Measurements from ENCODE around the gene EXOC3L1.

EXOC3L1 gene

DNA sequence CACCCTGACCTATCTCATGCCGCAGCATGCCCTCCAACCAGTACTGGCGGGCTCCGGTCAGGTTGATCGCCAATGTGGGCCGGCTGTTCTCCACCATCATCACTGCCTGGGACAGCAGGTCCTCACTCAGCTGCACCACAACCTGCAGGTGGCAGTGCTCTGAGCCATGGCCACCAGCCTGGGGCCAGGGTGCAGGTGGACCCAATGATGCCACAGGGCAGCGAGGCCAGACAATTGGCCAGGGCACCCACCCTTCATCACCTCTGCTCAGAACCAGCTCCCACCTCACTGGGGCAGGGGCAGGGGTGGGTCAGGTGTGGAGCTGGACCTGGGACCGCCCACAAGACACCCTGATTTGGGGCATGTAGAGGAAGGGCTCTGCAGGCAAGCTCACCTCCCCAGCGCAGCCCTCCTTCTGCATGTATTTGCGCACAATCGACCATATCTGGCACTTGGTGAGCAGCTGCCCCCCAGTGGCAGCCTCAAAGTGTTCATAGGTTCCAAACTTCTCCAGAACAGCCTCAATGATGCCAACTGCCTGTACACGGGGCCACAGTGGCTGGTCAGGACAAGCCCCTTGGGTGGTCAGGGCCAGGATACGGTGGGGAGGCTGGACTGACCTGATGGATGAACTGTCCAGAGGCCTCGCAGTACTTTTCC is 10.4 kb downstream of the EXOC3L1 start:
- DNase-seq (ENCODE audit: low spot score), result no peak

- peak; percentile 70 for DNase-seq (ENCODE audit: low spot score)
These were observed 11.9 kb downstream of the EXOC3L1 start for GRCh38 chr16:67177743-67178699.

DNA sequence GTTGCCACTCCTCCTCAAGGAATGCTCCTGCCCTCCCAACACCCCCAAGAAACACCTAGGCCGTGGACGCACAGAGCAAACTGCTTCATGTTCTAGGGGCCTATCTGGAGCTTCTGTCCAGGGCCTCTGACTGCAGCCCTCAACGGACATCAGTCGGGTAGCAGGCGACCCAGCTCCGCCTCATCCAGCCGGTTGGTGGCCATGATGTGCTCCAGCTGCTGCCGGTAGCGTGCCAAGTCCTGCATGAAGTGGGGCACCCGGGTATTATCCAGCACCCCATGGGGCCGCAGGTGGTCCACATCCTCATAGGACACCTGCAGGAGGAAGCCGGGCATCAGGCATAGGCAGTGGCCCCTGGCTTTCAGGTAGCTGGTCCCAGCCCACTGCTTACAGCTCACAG is 13.3 kb downstream of the EXOC3L1 start:
- DNase-seq (ENCODE audit: low spot score), result no peak

DNA sequence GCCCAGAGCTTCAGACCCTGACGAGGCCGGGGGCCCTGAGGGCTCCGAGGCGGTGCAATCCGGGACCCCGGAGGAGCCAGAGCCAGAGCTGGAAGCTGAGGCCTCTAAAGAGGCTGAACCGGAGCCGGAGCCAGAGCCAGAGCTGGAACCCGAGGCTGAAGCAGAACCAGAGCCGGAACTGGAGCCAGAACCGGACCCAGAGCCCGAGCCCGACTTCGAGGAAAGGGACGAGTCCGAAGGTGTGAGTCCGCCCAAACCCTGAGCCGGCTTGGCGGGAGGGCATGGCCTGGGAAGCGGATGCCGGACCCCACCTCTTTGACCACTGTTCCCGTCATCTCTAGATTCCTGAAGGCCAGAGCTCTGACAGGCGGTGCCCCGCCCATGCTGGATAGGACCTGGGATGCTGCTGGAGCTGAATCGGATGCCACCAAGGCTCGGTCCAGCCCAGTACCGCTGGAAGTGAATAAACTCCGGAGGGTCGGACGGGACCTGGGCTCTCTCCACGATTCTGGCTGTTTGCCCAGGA is 15.2 kb downstream of the EXOC3L1 start:
- no peak for DNase-seq (ENCODE audit: low spot score)

DNA sequence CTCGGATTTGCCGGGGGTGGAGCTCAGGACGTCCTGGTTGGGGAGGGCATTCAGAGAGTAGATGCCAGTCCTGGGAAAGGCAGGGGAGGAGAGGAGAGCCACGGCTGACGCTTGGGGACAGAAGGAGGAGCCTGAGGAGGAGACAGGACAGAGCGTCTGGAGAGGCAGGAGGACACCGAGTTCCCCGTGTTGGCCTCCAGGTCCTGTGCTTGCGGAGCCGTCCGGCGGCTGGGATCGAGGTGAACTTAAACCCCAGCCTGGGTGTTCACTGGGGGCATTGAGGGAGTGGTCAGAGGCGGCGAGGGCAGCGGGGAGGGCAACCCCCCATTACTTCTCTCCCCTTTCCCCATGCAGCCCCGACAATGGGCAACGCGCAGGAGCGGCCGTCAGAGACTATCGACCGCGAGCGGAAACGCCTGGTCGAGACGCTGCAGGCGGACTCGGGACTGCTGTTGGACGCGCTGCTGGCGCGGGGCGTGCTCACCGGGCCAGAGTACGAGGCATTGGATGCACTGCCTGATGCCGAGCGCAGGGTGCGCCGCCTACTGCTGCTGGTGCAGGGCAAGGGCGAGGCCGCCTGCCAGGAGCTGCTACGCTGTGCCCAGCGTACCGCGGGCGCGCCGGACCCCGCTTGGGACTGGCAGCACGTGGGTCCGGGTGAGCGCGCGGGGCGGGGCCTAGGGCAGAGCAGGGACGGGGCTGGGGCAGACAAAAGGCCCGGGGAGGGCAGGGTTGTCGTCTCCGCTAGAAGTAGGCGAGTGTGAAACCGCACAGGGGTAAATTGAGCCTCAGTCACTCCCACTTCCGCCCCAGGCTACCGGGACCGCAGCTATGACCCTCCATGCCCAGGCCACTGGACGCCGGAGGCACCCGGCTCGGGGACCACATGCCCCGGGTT is 15.9 kb downstream of the EXOC3L1 start:
- DNase-seq (ENCODE audit: low spot score), result peak; percentile 72

DNA sequence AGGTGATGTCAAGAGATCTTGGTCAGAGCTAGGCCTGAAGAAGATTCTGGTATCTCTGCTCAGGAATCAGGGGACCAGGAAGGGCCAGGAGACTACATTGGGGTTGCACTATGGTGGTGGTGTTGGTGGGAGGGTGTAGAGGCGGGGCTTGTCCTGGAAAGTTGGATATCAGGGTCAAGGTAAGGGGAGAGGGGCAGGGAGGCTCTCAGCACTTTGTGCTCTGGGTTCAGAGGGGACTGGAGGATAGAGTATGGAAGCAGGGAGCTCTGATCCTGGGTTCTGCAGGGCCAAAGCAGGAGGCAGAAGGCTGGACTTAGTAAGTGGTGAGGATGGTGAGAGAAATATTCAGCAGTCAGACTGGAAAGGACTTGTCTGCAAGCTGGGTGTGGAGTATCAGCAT is 16.6 kb downstream of the EXOC3L1 start:
- no peak for DNase-seq (ENCODE audit: low spot score)

DNA sequence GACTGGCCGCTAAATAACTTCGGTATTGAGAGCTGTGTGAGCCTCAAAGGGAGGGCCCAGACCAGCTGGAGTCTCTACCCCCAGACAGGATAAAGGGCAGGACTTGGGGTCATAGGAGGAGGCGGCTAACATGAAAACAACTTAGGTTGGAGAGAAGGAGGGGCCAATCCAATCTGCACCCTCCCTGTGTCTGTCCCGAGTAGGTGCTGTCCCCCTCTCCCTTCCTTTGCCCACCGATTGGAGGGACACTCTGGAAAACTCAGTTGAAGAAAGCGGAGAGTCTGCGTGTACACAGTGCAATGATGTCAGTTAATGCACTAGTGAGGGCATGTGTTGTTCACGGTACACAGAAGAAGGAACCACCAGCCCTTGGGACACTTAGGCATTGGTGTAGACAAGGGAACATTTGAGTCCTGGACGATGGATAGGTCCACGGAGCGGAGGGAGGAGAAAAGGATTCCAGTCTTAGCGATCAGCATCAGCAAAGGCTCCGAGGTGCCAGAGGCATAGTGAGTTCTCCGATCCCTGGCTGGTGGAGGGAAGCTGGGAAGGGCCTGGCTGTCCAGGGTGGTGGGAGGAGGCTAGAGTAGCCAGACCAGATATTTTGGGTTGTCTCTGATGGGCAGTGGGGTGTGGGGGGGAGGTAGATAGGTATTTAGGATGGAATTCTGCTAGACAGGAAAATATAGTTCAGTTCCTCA is 18.8 kb downstream of the EXOC3L1 start:
- no peak for DNase-seq (ENCODE audit: low spot score)

GRCh38 chr16:67170168-67170948 is 19.6 kb downstream of the EXOC3L1 start, which contains the start of gene NOL3:
Gene NOL3, plus strand, starts transcription at chr16:67170538.
- no peak for DNase-seq (ENCODE audit: low spot score)

- peak; percentile 42 for DNase-seq (ENCODE audit: low spot score)
These were observed 20.2 kb downstream of the EXOC3L1 start for GRCh38 chr16:67169642-67170167.

DNA sequence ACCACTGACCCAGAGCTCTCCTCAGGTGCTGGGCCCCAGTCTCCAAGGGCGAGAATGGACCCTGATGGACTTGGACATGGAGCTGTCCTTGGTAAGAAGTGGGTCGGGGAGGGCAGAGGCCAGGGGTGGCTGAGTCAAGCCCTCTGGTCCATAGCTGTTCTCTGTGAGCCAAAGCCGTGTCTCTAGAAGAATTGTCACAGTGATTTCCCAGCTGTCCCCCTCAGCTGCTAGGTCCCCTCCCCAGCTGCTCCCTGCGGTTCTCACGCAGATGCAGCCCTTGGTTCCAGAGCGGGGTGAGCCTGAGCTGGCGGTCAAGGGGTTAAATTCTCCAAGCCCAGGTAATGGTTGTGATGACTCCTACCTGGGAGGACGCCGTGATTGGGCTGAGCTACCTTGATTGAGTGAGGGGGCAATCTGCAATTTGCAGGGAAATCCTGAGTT is 20.9 kb downstream of the EXOC3L1 start:
- no peak for DNase-seq (ENCODE audit: low spot score)

DNA sequence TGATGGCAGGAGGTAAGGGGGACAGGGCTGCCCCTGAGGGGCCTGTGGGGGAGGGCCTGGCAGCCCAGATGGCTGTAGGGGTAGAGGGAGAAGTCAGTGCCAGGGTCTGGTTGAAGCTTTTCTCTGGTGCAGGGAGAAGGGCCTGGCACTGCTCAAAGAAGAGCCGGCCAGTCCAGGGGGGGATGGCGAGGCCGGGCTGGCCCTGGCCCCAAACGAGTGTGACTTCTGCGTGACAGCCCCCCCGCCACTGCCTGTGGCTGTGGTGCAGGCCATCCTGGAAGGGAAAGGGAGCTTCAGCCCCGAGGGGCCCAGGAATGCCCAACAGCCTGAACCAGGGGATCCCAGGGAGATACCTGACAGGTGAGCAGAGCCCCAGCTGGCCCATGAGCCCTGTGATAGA is 22.3 kb downstream of the EXOC3L1 start:
- no peak for DNase-seq (ENCODE audit: low spot score)

- DNase-seq (ENCODE audit: low spot score), result no peak
These were observed 23.3 kb downstream of the EXOC3L1 start for GRCh38 chr16:67166598-67167168.

DNA sequence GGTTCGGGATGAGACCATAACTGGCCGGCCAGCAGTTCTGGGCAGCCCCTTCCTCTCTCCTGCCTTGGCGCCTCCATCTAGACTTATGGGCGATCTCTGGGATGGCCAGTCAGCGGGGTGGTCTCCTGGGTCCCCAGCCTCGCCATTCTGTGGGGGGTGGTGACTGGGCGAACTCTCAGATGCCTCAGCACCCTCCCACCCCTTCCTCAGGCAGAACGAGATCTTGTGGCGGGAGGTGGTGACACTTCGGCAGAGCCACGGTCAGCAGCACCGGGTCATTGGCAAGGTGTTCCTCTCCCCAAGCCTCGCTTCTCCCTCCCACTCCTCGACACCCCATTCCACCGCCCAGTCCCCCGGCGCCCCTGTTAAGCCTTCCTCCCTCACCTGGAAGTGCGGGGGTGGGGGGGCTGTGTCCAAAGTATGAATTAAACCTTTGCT is 23.8 kb downstream of the EXOC3L1 start:
- no peak for DNase-seq (ENCODE audit: low spot score)

DNA sequence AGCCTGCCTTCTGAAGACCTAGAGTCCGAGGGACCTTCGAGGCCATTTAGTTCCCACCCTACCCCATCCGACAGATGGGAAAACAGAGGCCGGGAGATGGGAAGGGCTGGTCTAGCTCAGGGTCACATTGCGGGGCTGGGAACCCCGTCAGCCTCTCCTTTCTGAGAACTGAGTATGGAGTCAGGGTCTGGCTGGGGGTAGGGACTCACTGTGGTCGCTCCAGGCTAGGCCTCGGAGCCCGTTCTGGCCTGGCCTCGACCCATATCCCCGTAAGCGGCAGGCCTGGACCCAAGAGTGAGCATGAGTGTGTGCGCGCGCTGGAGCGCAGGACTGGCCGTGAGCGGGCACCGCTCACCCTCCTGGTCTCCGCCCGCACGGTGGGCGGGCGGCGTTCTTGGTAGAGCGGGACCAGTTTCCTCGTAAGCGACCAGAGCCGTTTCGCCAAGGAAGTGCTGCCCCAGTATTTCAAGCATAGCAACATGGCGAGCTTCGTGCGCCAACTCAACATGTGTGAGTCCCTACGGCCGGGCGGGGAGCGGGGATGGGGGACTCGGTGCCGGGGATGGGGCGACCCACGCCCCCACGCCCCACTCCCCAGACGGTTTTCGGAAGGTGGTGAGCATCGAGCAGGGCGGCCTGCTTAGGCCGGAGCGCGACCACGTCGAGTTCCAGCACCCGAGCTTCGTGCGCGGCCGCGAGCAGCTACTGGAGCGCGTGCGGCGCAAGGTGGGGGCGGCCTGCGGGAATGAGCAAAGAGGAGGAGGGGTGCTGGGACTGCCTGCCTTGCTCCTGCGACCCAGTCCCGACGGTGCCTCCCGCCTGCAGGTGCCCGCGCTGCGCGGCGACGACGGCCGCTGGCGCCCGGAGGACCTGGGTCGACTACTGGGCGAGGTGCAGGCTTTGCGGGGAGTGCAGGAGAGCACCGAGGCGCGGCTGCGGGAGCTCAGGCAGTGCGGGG is 24.5 kb downstream of the EXOC3L1 start:
- DNase-seq (ENCODE audit: low spot score), result no peak

GRCh38 chr16:67164599-67165061 is 25.3 kb downstream of the EXOC3L1 start, which contains the start of gene HSF4:
Gene HSF4, plus strand, starts transcription at chr16:67164745. Its CDS starts 67 bp downstream, at chr16:67164812.
- DNase-seq (ENCODE audit: low spot score), result no peak

- DNase-seq (ENCODE audit: low spot score), result no peak
These were observed 25.9 kb downstream of the EXOC3L1 start for GRCh38 chr16:67163999-67164558.

DNA sequence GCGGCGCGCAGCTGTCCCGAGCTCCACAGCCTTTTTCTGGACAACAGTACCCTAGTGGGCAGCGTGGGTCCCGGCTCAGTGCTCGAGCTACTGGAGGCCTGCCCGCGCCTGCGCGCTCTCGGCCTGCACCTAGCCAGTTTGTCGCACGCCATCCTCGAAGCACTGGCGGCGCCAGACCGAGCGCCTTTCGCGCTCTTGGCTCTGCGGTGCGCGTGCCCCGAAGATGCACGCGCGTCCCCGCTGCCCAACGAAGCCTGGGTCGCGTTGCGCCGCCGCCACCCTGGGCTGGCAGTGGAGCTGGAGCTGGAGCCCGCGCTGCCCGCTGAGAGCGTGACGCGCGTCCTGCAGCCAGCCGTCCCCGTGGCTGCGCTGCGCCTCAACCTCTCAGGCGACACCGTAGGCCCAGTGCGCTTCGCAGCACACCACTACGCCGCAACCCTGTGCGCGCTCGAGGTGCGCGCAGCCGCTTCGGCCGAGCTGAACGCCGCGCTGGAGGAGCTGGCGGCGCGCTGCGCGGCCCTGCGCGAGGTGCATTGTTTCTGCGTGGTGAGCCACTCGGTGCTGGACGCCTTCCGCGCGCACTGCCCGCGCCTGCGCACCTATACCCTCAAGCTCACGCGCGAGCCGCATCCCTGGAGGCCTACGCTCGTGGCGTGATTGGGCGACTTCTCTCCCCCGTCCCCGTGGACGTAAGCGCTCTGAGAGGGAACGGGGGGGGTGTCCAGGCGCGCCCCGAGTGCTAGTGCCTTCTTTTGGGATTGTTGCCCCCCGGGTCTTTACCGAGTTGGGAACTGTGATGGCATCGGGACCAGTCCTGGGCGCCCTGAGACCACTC is 26.6 kb downstream of the EXOC3L1 start:
- DNase-seq (ENCODE audit: low spot score), result peak; percentile 51
